ENCODE data around the gene OR51T1.

The OR51T1 gene

GRCh38 chr11:4886186-4886585 lies 4.5 kb downstream of the OR51T1 start:
- no peak for DNase-seq
- ATAC-seq (ENCODE audit: insufficient read depth, low read depth) = no peak
- Histone ChIP-seq H3K27ac (ENCODE audit: low read length) (no peak overlapping the region), H3K27me3 (ENCODE audit: insufficient read depth, low read length, poor library complexity) (peaks cover 8% of the 10 kb centered on the region), H3K9ac (ENCODE audit: low read depth, low read length) (no peak overlapping the region), H3K4me1 (ENCODE audit: insufficient read depth, low read length) (no peaks in the 10 kb centered on the region), H2AFZ (ENCODE audit: low read depth, low read length) (no peak overlapping the region), H3K79me2 (ENCODE audit: insufficient read depth, low read length) (no peaks in the 10 kb centered on the region), H3K4me3 (ENCODE audit: low read depth in 1 of 2, low read length in 2 of 2) (no peak overlapping the region), H3K9me3 (ENCODE audit: insufficient read depth, low read length, severe bottlenecking) (no peaks in the 10 kb centered on the region), H3K36me3 (ENCODE audit: insufficient read depth, low read length) (no peaks in the 10 kb centered on the region), H3K4me2 (ENCODE audit: insufficient read depth, low read length) (no peak overlapping the region), H4K20me1 (ENCODE audit: insufficient read depth, low read length) (no peaks in the 10 kb centered on the region)
- no peak for TF ChIP-seq EZH2 (IDR thresholded peaks at IDR 0.05; ENCODE audit: borderline replicate concordance, low read depth, low read length, severe bottlenecking)
- no peak for TF ChIP-seq CTCF (IDR thresholded peaks at IDR 0.05; ENCODE audit: borderline replicate concordance, extremely low read depth, low read length, poor library complexity, severe bottlenecking)

- no peak overlapping the region for H2AFZ ChIP-seq (ENCODE audit: low read depth, low read length)
- no peak overlapping the region for H3K4me2 ChIP-seq (ENCODE audit: insufficient read depth, low read length)
- no peaks in the 10 kb centered on the region for H3K9me3 ChIP-seq (ENCODE audit: insufficient read depth, low read length, severe bottlenecking)
- no peak overlapping the region for H3K27ac ChIP-seq (ENCODE audit: low read length)
- H3K4me3 ChIP-seq (ENCODE audit: low read depth in 1 of 2, low read length in 2 of 2) = no peak overlapping the region
- no peaks in the 10 kb centered on the region for H3K79me2 ChIP-seq (ENCODE audit: insufficient read depth, low read length)
- TF ChIP-seq CTCF (IDR thresholded peaks at IDR 0.05; ENCODE audit: borderline replicate concordance, extremely low read depth, low read length, poor library complexity, severe bottlenecking) (no peak), EZH2 (IDR thresholded peaks at IDR 0.05; ENCODE audit: borderline replicate concordance, low read depth, low read length, severe bottlenecking) (no peak)
- ATAC-seq (ENCODE audit: insufficient read depth, low read depth) (no peak), DNase-seq (no peak)
- no peaks in the 10 kb centered on the region for H4K20me1 ChIP-seq (ENCODE audit: insufficient read depth, low read length)
- no peaks in the 10 kb centered on the region for H3K36me3 ChIP-seq (ENCODE audit: insufficient read depth, low read length)
- H3K9ac ChIP-seq (ENCODE audit: low read depth, low read length) = no peak overlapping the region
- no peaks in the 10 kb centered on the region for H3K4me1 ChIP-seq (ENCODE audit: insufficient read depth, low read length)
- H3K27me3 ChIP-seq (ENCODE audit: insufficient read depth, low read length, poor library complexity) = peaks cover 8% of the 10 kb centered on the region
Observed at GRCh38 chr11:4887591-4887990, 5.9 kb downstream of the OR51T1 start.

- peaks cover 9% of the 10 kb centered on the region for H3K27me3 ChIP-seq (ENCODE audit: insufficient read depth, low read length, poor library complexity)
- no peak for ATAC-seq (ENCODE audit: insufficient read depth, low read depth)
- no peak for TF ChIP-seq CTCF (IDR thresholded peaks at IDR 0.05; ENCODE audit: borderline replicate concordance, extremely low read depth, low read length, poor library complexity, severe bottlenecking)
- no peak for TF ChIP-seq EZH2 (IDR thresholded peaks at IDR 0.05; ENCODE audit: borderline replicate concordance, low read depth, low read length, severe bottlenecking)
- no peaks in the 10 kb centered on the region for H3K36me3 ChIP-seq (ENCODE audit: insufficient read depth, low read length)
- H3K79me2 ChIP-seq (ENCODE audit: insufficient read depth, low read length) = no peaks in the 10 kb centered on the region
- no peak overlapping the region for H3K27ac ChIP-seq (ENCODE audit: low read length)
- no peaks in the 10 kb centered on the region for H3K4me1 ChIP-seq (ENCODE audit: insufficient read depth, low read length)
- H3K4me2 ChIP-seq (ENCODE audit: insufficient read depth, low read length) = no peak overlapping the region
- H3K9ac ChIP-seq (ENCODE audit: low read depth, low read length) = no peak overlapping the region
- no peaks in the 10 kb centered on the region for H3K9me3 ChIP-seq (ENCODE audit: insufficient read depth, low read length, severe bottlenecking)
- H2AFZ ChIP-seq (ENCODE audit: low read depth, low read length) = no peak overlapping the region
- H3K4me3 ChIP-seq (ENCODE audit: low read depth in 1 of 2, low read length in 2 of 2) = no peak overlapping the region
- DNase-seq = no peak
- no peaks in the 10 kb centered on the region for H4K20me1 ChIP-seq (ENCODE audit: insufficient read depth, low read length)
Observed at GRCh38 chr11:4890279-4890678, 8.6 kb downstream of the OR51T1 start.
